ENCODE measurements around the gene RFX1. TPM values are rescaled to one million over a fixed set of nuclear protein-coding genes. Genes with fewer than 3 reads are reported as not detected.

RFX1 gene
- polyA plus RNA-seq, 1 donor from 2014 or later: 2.2 TPM

DNA sequence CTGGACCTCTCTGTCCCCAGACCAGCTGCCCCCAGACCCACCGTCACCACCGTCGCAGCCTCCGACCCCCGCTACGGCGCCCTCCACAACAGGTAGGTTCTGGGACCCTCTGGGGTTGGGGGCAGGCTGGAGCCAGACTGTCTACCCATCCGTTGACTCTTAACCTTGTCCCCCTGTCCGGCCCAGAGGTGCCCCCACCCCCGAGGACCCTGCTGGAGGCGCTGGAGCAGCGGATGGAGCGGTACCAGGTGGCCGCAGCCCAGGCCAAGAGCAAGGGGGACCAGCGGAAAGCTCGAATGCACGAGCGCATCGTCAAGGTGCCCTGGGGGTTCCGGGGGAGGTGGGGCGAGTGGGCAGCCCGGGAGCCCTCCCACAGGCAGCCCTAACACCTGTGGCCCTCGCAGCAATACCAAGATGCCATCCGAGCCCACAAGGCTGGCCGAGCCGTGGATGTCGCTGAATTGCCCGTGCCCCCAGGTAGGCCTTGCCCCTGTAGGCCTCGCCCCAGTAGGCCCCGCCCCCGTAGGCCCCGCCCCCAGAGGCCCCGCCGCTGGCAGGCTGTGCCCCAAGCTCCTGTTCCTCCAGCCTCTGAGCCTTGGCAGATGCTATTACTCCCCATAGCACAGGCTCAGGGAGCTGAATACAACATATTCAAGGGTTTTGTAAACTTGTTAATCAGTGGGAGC, 87.3 kb downstream of the RFX1 start:
- H3K27ac ChIP-seq (ENCODE audit: low read length): no peak overlapping the region
- H3K79me2 ChIP-seq (replicated peaks; ENCODE audit: insufficient read depth, low read length): no peaks in the 10 kb centered on the region
- H3K9me2 ChIP-seq (ENCODE audit: insufficient read depth, low read length): no peaks in the 10 kb centered on the region
- no peak overlapping the region for H3K4me2 ChIP-seq (ENCODE audit: low read length)
- H3K9ac ChIP-seq (ENCODE audit: low read length): no peak overlapping the region
- H2AFZ ChIP-seq (ENCODE audit: low read depth, low read length): no peak overlapping the region
- peaks cover 15% of the 10 kb centered on the region for H3K36me3 ChIP-seq (ENCODE audit: insufficient read depth, low read length)
- H3K27me3 ChIP-seq (ENCODE audit: insufficient read depth, low read depth, low read length): no peaks in the 10 kb centered on the region
- no peaks in the 10 kb centered on the region for H3F3A ChIP-seq (ENCODE audit: insufficient read depth, low read length, poor library complexity, severe bottlenecking)
- no peak overlapping the region for H3K4me3 ChIP-seq (ENCODE audit: low read length)
- TF ChIP-seq, protein P1, sequence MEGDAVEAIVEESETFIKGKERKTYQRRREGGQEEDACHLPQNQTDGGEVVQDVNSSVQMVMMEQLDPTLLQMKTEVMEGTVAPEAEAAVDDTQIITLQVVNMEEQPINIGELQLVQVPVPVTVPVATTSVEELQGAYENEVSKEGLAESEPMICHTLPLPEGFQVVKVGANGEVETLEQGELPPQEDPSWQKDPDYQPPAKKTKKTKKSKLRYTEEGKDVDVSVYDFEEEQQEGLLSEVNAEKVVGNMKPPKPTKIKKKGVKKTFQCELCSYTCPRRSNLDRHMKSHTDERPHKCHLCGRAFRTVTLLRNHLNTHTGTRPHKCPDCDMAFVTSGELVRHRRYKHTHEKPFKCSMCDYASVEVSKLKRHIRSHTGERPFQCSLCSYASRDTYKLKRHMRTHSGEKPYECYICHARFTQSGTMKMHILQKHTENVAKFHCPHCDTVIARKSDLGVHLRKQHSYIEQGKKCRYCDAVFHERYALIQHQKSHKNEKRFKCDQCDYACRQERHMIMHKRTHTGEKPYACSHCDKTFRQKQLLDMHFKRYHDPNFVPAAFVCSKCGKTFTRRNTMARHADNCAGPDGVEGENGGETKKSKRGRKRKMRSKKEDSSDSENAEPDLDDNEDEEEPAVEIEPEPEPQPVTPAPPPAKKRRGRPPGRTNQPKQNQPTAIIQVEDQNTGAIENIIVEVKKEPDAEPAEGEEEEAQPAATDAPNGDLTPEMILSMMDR (IDR thresholded peaks at IDR 0.05; ENCODE audit: poor library complexity, severe bottlenecking): no peak
- TF ChIP-seq MXI1 (conservative IDR thresholded peaks at IDR 0.05; ENCODE audit: poor library complexity, severe bottlenecking): no peak
- no peak for TF ChIP-seq TAF1 (IDR thresholded peaks at IDR 0.05; ENCODE audit: low read depth)
- TF ChIP-seq SMC3 (conservative IDR thresholded peaks at IDR 0.05; ENCODE audit: poor library complexity): no peak
- TF ChIP-seq, protein P2, sequence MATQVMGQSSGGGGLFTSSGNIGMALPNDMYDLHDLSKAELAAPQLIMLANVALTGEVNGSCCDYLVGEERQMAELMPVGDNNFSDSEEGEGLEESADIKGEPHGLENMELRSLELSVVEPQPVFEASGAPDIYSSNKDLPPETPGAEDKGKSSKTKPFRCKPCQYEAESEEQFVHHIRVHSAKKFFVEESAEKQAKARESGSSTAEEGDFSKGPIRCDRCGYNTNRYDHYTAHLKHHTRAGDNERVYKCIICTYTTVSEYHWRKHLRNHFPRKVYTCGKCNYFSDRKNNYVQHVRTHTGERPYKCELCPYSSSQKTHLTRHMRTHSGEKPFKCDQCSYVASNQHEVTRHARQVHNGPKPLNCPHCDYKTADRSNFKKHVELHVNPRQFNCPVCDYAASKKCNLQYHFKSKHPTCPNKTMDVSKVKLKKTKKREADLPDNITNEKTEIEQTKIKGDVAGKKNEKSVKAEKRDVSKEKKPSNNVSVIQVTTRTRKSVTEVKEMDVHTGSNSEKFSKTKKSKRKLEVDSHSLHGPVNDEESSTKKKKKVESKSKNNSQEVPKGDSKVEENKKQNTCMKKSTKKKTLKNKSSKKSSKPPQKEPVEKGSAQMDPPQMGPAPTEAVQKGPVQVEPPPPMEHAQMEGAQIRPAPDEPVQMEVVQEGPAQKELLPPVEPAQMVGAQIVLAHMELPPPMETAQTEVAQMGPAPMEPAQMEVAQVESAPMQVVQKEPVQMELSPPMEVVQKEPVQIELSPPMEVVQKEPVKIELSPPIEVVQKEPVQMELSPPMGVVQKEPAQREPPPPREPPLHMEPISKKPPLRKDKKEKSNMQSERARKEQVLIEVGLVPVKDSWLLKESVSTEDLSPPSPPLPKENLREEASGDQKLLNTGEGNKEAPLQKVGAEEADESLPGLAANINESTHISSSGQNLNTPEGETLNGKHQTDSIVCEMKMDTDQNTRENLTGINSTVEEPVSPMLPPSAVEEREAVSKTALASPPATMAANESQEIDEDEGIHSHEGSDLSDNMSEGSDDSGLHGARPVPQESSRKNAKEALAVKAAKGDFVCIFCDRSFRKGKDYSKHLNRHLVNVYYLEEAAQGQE (IDR thresholded peaks at IDR 0.05; ENCODE audit: borderline replicate concordance): no peak
- no peak for TF ChIP-seq RAD21 (conservative IDR thresholded peaks at IDR 0.05)
- TF ChIP-seq POLR2AphosphoS5 (IDR thresholded peaks at IDR 0.05): no peak
- TF ChIP-seq EP300 (conservative IDR thresholded peaks at IDR 0.05; ENCODE audit: poor library complexity, severe bottlenecking): no peak
- TF ChIP-seq EZH2 (IDR thresholded peaks at IDR 0.05; ENCODE audit: borderline replicate concordance, insufficient read depth, low read length, poor library complexity, severe bottlenecking): no peak
- no peaks in the 10 kb centered on the region for H4K20me1 ChIP-seq (ENCODE audit: insufficient read depth)
- no peaks in the 10 kb centered on the region for H3K9me3 ChIP-seq (ENCODE audit: low read length)

DNA sequence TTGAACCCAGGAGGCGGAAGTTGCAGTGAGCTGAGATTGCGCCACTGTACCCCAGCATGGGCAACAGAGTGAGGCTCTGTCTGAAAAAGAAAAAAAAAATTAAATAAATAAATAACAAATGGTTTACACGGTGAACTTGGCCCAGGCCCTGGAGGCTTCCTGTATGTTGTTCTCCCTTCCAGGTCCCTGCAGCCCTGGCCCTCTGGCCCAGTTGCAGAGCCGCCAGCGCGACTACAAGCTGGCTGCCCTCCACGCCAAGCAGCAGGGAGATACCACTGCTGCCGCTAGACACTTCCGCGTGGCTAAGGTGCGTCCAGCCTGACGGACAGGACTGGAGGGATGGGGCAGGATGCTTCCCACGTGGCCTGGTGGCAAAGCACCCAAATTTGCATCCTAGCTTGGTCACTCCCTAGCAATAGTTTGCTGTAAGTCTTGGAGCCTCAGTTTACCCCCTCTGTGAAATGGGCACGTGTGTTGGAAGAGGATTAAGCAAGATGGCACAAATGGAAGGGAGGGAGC, 88.2 kb downstream of the RFX1 start:
- no peaks in the 10 kb centered on the region for H3K9me2 ChIP-seq (ENCODE audit: insufficient read depth, low read length)
- H3K4me3 ChIP-seq (ENCODE audit: low read length): no peak overlapping the region
- H3K9me3 ChIP-seq (ENCODE audit: low read length): no peaks in the 10 kb centered on the region
- H3K79me2 ChIP-seq (replicated peaks; ENCODE audit: insufficient read depth, low read length): no peaks in the 10 kb centered on the region
- no peak overlapping the region for H3K9ac ChIP-seq (ENCODE audit: low read length)
- no peak overlapping the region for H3K27ac ChIP-seq (ENCODE audit: low read length)
- H3K27me3 ChIP-seq (ENCODE audit: insufficient read depth, low read depth, low read length): no peaks in the 10 kb centered on the region
- no peak overlapping the region for H2AFZ ChIP-seq (ENCODE audit: low read depth, low read length)
- H3F3A ChIP-seq (ENCODE audit: insufficient read depth, low read length, poor library complexity, severe bottlenecking): no peaks in the 10 kb centered on the region
- H3K4me2 ChIP-seq (ENCODE audit: low read length): no peak overlapping the region
- H3K36me3 ChIP-seq (ENCODE audit: insufficient read depth, low read length): peaks cover 15% of the 10 kb centered on the region
- TF ChIP-seq EP300 (conservative IDR thresholded peaks at IDR 0.05; ENCODE audit: poor library complexity, severe bottlenecking) (no peak), POLR2AphosphoS5 (IDR thresholded peaks at IDR 0.05) (no peak), RAD21 (conservative IDR thresholded peaks at IDR 0.05) (no peak), SMC3 (conservative IDR thresholded peaks at IDR 0.05; ENCODE audit: poor library complexity) (no peak), EZH2 (IDR thresholded peaks at IDR 0.05; ENCODE audit: borderline replicate concordance, insufficient read depth, low read length, poor library complexity, severe bottlenecking) (no peak), TAF1 (IDR thresholded peaks at IDR 0.05; ENCODE audit: low read depth) (no peak), MXI1 (conservative IDR thresholded peaks at IDR 0.05; ENCODE audit: poor library complexity, severe bottlenecking) (no peak)
- TF ChIP-seq, protein P2 (IDR thresholded peaks at IDR 0.05; ENCODE audit: borderline replicate concordance): no peak
- TF ChIP-seq, protein P1 (IDR thresholded peaks at IDR 0.05; ENCODE audit: poor library complexity, severe bottlenecking): no peak
- no peaks in the 10 kb centered on the region for H4K20me1 ChIP-seq (ENCODE audit: insufficient read depth)

Data from neural cell (in vitro differentiated cells).